ENCODE data around the gene HJV.
"Not testable (repeated sequence)": the region's sequence is repeated elsewhere in the genome, so short reads cannot be mapped to it uniquely, and the experiment has no call there.

HJV gene

GRCh38 chr1:146021622-146022402 is at the start of gene HJV:
Gene HJV (minus strand): TSS chr1:146021735. CDS start chr1:146020231, 1,504 bp downstream.
- DNase-seq (ENCODE audit: low read depth in 3 of 3, low spot score in 1 of 3) = no peak

- DNase-seq (ENCODE audit: low read depth in 3 of 3, low spot score in 1 of 3) = not testable (repeated sequence)
Observed at GRCh38 chr1:146059148-146059547, 37.6 kb upstream of the HJV start.

GRCh38 chr1:146051852-146052676 is 30.5 kb upstream of the HJV start:
- peak in 2 of 3 donors; percentile 44 to 55 for DNase-seq (ENCODE audit: low read depth in 3 of 3, low spot score in 1 of 3)

- no peak for DNase-seq (ENCODE audit: low read depth in 3 of 3, low spot score in 1 of 3)
Observed at GRCh38 chr1:146051452-146051851, 29.9 kb upstream of the HJV start.

- DNase-seq (ENCODE audit: low read depth in 3 of 3, low spot score in 1 of 3) = not testable (repeated sequence)
Observed at GRCh38 chr1:146050652-146050963, 29.1 kb upstream of the HJV start.

GRCh38 chr1:146049866-146050651 is 28.5 kb upstream of the HJV start:
- not testable (repeated sequence) for DNase-seq (ENCODE audit: low read depth in 3 of 3, low spot score in 1 of 3)

- no peak for DNase-seq (ENCODE audit: low read depth in 3 of 3, low spot score in 1 of 3)
Observed at GRCh38 chr1:146049436-146049835, 27.9 kb upstream of the HJV start.

- not testable (repeated sequence) for DNase-seq (ENCODE audit: low read depth in 3 of 3, low spot score in 1 of 3)
Observed at GRCh38 chr1:146048514-146049115, 27.1 kb upstream of the HJV start.

GRCh38 chr1:146046664-146047063 is 25.1 kb upstream of the HJV start:
- DNase-seq (ENCODE audit: low read depth in 3 of 3, low spot score in 1 of 3) = no peak

- no peak for DNase-seq (ENCODE audit: low read depth in 3 of 3, low spot score in 1 of 3)
Observed at GRCh38 chr1:146039844-146040194, 18.3 kb upstream of the HJV start.

- peak in 2 of 3 donors; percentile 54 to 72 for DNase-seq (ENCODE audit: low read depth in 3 of 3, low spot score in 1 of 3)
Observed at GRCh38 chr1:146036965-146037646, 15.6 kb upstream of the HJV start.

- DNase-seq (ENCODE audit: low read depth in 3 of 3, low spot score in 1 of 3) = no peak
Observed at GRCh38 chr1:146036241-146036964, 14.9 kb upstream of the HJV start.

- DNase-seq (ENCODE audit: low read depth in 3 of 3, low spot score in 1 of 3) = no peak
Observed at GRCh38 chr1:146035048-146035423, 13.5 kb upstream of the HJV start.

- no peak for DNase-seq (ENCODE audit: low read depth in 3 of 3, low spot score in 1 of 3)
Observed at GRCh38 chr1:146032631-146033219, 11.2 kb upstream of the HJV start.

- no peak for DNase-seq (ENCODE audit: low read depth in 3 of 3, low spot score in 1 of 3)
Observed at GRCh38 chr1:146031476-146031875, 9.9 kb upstream of the HJV start.

- no peak for DNase-seq (ENCODE audit: low read depth in 3 of 3, low spot score in 1 of 3)
Observed at GRCh38 chr1:146029117-146029516, 7.6 kb upstream of the HJV start.

GRCh38 chr1:146026650-146027049 is 5.1 kb upstream of the HJV start:
- not testable (repeated sequence) for DNase-seq (ENCODE audit: low read depth in 3 of 3, low spot score in 1 of 3)

- DNase-seq (ENCODE audit: low read depth in 3 of 3, low spot score in 1 of 3) = not testable (repeated sequence)
Observed at GRCh38 chr1:146025787-146026495, 4.4 kb upstream of the HJV start.
